Measurements from ENCODE around the gene PPP1R12B.
"Not testable (repeated sequence)": the region's sequence is repeated elsewhere in the genome, so short reads cannot be mapped to it uniquely, and the experiment has no call there.

The PPP1R12B gene

GRCh38 chr1:202565890-202566602, 217.5 kb downstream of the PPP1R12B start:
- DNase-seq, result no peak

DNA sequence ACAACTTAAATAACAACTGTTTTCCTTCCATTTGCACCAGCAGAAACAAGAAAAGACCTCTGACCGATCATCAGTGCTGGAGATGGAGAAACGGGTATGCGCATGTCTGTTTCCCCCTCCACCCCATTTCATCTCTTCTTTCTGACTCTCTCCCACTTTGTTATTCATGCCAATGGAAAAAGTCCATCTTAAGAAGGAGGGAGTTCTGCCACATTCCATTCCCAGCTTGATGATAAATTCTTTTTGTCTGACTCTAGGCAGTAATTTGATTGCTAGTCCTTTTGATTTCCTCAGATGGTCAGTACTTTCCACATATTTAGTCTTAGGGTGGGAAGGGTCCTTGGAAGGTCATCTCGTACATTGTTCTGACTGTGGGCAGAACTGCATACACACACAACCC, 219.2 kb downstream of the PPP1R12B start:
- no peak for DNase-seq

DNA sequence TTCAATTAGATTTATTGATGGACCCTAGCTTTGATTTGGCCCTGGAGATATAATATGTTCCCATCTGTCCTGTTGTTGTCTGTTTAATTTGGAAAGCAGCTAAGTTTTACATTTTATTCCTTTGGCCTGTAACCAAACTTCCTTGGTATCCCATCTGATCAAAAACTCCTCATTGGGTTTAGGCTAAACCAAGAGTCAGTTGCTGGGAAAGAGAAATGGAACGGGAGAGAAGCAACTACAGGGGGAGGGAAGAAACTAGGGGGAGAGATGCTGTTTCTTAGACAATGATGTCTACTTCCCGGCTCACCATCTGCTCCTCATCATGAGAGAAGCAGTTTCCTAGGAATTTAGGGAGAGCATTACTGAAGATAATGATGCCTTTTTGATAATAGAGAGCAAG, 219.9 kb downstream of the PPP1R12B start:
- DNase-seq, result no peak

DNA sequence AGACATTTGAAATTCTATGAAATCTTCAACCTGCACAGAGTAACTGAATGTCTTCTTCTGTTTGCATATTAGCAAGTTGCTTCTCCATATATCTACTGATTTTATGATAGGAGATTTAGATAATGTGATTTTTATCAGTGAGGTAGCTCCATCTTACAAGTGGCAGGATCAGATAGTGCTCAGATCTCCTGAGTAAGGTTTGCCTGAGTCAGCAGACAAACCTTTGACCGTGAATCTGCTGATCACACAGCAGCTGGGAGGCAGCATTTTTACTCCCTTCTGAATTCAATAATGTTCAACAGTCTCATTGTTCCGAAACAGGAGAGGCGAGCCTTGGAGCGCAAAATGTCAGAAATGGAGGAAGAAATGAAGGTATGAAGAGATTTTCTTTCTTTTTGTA, 220.3 kb downstream of the PPP1R12B start:
- no peak for DNase-seq

DNA sequence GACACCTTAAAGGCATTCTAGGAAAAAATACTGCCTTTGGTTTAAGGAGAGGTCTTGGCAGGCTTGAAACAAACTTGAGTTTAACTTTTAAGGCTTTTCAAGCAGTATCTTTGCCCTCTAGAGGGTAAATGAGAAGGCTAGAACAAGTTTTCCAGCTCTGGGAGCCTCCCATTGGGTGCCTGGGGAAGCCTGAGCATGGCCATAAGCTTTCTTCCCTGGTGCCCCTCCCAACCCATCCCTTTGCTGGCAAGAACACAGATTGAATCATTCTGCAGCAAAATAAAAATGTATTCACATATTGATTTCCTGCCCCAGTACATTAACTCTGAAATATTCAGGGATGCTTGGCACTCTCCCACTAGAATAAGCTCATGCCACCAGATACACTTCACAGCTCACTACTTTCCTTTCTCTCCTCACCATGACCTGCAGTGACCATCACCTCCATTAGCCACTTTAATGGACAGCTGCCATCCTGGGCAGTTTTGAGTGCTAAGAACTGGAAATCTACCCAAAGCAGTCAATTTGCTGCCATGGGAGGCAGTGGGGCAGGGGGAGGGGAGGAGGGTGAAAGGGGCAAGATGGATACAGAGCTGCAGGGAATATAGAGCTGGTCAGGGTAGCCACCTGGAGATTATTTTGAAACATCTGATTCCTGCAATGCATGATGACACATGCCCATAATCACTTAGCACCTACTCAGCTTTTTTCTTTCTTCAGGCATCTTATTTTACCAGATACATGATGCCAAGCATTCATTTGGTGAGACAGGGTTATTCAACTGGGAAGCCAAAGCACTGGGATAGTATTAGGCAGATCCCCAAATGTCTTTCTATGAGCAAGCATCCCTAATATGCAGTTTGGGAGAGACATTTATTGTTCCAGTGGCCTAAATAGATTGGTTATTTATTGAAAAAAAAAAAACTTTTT, 221.2 kb downstream of the PPP1R12B start:
- DNase-seq, result no peak

DNA sequence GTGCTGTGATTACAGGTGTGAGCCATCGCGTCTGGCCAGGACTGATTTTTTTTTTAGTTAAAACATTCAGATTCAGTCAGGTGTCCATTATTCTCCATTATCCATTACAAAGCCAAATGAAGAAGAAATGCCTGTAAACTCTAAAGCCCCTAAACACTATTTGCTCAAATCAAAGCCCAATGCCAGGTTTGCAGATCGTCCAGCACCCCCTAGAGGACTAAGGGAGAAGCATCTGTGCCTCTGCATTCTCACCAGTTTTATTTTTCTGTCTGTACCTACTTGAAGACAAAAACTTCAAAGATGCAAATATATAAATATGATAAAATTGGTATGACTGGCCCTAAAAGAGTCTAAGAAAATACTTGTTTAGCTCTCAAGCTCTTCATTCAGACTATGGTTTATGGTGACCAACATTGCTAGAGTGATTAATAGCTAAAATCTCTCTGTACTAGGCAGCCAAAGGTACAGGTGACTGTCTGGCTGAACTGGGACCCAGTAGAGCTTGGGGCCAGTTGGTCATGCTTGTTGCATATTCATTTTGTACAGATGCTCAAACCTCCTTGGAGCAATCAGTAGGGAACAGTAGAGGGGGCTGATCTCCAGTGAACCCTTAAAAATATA, 223.3 kb downstream of the PPP1R12B start:
- DNase-seq, result no peak

DNA sequence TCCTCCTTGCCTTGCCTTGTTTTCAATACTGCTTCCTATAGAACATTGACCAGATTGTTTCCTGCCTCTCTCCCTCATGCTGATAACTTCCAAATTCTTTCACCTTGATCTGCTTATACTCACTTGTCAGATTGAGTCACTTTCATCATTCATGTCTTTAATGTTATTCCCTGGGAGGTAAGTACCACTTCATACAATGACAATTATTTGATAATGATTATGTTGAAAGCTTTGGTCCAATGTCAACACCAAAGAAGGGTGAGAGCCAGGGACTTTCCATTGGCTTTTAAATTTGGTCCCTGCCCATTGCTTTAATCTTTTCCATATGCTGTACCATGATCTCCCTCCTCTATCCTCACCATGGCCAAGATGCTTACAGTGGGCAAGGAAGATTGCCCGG, 224.4 kb downstream of the PPP1R12B start:
- no peak for DNase-seq

DNA sequence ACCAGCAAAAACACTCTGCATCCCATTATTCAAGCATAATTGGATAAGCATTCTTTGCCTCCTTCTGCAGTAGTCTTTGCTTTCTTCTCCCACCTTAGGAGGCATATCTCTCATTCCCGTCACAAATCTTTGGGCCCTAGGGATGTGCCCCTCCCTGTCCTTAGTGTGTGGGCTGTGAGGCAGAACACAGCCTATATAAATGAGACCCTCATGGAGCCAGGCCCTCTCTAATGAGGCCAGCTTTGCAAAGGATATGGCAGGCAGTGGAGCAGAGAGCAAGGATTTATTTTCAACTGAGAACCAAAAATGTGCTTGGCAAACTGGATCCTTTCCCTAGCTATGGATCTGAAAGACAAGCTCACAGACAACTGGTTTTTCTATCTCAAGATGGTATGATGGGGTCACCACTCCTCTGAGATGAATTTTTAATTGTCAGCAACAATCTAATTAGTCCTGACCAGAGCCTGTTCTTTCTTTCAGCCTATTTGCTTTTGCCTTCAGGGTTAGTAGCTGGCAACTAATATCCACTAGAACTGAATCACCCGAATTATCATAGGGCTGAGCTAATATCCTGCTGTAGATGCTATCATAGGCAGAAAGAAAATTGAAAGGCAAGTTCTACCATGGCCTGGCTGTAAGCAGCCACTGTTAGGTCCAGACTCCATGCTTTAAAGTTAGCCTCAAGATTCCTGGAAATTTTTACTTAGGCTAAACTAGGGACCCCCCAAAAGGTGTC, 227.6 kb downstream of the PPP1R12B start:
- no peak for DNase-seq

DNA sequence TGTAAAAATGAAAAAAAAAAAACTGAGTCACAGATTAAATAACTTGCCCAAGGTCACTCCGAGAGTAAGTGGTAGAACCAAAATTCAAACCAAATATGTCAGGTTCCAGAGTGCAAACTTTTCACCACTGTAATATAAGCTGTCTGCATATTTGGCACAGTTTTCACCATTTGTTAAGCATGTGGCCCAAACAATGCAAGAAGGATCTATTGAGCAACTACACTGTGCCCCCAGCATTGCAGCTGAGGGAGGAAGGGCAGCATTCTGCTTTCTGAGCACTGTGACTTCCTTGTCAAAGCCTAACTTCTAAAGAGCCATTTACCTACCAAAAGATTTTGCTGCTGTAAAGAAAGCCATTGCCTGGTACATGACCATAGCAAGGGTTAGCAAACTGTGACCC, 228.3 kb downstream of the PPP1R12B start:
- peak; percentile 30 for DNase-seq

GRCh38 chr1:202577381-202577780, 228.9 kb downstream of the PPP1R12B start:
- DNase-seq, result no peak

DNA sequence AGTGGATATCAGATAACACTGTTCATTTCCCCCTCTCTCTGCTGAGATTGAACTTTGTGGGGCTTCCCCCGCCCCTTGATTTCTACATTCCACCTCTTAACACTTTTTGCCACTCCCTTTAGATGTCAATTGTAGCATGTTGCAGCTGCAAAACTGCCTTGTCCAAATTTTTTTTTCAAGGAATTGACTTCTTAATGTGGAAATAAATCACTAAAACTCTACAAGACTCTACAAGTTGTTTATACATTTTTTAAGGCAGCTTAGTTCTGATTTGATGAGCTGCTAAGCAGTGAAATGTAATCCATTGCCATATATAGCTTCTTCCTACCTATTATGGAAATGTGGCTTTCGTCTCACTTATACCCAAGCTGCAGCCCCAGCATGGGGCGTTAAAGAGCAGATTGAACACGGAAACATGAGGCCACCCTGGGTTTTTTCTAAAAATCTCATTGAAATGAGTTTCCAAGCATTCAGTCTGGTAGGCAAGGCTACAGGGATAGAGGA, 229.6 kb downstream of the PPP1R12B start:
- DNase-seq, result no peak

DNA sequence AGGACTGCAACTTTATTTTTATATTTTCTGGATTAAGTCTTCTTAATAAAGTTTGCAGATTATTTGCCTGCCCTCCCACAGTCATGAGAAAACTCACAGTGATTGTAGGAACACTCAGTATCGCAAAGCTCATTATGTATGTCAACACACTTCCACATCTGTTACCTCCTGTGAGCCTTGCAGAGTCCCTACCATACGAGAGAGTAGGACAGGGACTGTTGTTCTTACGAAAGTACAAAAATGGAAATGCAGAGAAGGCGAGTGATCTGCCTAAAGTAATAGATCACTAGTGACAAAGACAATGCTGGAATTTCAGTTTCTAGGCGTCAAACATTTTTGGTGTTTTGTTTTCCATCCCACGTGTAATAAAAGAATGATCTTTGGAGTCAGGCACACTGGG, 230.1 kb downstream of the PPP1R12B start:
- no peak for DNase-seq

DNA sequence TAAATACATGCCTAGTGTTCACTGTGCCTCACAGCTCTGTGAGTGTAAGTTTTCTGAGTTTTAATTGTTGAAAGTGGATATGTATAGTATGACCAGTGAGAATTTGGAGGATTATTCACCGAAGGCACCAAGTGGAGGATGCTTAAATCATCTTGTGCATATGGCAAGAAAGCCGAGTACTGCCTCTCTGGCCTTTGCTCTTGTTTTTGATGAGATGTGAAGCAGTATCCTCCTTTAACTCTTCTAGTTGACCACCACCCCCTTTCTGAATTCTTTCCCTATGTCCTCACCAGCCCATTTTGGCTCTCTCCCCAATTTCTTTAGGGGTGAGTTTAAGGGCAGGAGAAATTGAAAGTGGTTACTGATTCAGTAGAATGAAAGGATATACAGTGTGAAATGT, 231.3 kb downstream of the PPP1R12B start:
- DNase-seq, result no peak

DNA sequence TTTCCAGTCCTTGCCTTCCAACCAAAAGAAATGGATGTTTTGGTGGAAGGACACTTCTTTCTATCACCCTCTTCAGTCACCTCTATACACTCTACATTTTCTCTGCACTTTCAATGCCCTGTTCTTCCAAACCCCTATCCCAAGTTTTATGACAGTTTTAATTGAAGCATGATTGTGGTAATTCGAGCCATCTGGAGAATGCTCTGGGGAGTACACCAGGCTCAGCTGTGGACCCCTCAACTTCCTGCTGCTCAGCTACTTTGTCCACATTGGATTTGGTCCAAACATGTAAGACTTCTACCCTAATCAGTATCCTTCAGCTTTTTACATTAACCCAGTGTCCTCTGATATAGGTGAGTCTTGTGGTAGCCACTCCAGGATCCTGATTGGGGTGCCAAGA, 232.1 kb downstream of the PPP1R12B start:
- no peak for DNase-seq

- not testable (repeated sequence) for DNase-seq
These were observed 233.9 kb downstream of the PPP1R12B start for GRCh38 chr1:202582350-202582749.

DNA sequence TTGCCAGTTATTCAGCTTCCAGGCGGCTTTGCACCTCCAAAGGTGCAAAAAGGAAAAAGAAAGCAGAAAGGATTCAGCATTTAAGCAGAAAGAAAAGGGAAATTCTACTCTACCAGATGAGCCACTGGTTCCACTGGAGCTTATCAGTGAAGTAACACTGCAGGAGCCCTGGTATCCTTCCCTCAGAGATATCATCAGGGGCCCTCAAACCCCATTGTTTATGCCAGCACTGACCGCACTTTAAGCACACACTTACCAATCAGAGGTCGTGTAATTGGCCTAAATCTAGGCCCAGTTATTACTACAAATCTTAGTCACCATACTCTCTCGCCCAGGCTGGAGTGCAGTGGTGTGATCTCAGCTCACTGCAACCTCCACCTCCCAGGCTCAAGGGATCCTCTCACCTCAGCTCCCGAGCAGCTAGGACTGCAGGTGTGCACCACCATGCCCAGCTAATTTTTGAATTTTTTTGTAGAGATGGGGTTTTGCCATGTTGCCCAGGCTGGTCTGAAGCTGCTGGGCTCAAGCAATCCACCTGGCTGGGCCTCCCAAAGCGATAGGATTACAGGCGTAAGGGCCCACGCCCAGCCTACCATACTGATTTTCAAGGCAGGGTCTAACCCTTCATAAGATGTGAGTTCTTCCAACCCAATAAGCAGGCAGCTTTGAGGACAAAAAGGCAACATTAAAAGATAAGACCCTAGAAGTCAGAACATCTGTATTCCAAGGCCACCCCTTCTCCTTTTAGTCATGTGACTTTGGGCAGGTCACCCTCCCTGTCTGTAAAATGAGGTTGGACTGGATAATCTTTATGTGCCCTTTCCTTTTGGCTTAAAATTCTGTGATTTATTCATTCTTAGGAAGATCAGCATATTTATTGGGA, 236.4 kb downstream of the PPP1R12B start:
- no peak for DNase-seq

GRCh38 chr1:202585590-202585933, 237.1 kb downstream of the PPP1R12B start:
- DNase-seq, result no peak

DNA sequence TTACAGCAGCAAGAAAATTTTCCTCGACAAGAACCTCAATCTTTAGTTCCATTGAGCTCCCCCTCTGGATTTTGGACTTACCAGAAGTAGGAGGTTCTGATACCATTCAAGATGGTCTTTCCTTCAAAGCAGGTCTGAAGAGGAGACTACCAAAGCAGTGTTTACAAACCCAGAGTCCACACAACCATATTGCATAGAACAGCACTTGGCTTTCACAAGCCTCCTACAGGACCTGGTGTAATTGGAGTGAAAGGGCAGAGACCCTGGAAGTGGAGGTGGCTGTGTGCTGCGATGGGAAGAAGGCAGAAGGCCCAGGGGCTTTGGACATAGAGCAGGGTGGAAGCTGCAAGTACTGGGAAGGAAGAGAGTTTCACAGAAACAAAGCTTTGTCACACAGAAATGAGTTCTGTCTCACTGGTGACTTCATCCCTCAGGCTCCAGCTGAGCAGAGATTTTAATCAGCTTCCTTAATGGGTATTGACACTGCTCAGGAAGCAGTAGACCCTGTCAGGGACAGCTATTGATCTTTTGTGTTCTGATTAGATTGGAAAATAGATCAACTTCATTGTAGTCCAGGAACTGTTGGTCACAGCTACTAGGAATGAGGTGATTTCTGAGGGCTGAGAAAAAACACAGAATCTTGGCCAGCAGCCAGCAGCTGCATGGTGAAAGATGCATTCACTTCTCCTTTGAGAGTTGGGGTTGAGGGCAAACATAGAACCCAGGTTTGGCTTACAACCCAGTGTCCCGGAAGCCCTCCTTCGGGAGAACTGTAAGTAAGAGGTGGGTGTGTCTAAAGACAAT, 237.7 kb downstream of the PPP1R12B start:
- no peak for DNase-seq

DNA sequence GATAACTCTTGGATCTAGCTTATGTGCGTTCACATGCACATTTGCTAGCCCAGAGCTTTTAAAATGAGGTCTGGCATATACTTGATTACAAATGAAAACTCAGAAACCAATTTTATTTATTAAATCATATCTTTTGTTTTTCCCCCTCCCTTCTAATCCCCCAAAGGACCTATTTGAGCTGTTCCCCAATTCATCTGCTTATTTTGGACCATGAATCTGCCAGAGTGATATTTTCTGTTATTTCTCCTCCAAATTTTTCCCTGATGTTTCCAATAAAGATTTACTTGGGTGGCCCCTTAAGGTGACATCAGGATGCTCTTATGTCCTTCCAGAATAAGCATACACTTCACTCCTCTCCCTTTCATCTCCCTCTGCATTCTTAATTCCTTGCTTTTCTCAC, 238.4 kb downstream of the PPP1R12B start:
- no peak for DNase-seq

- no peak for DNase-seq
These were observed 239.5 kb downstream of the PPP1R12B start for GRCh38 chr1:202587859-202588485.
